AG04449 (cell line): ENCODE measurements around the gene NLGN2.

Experiments
- CTCF ChIA-PET: fragments of 350-600 bp; formaldehyde crosslinking; extraction: SDS; loops from one replicate; lab custom pipeline; 2021; ENCODE audit warnings: antibody characterized with exemption; lab: Yijun Ruan, JAX
- POLR2A ChIA-PET: fragments of 400-600, 350-600 bp; formaldehyde crosslinking; extraction: SDS; loops from one replicate; lab custom pipeline; 2020; ENCODE audit warnings: antibody characterized with exemption, inconsistent platforms; lab: Yijun Ruan, JAX
- DNase-seq: peaks from one replicate; pipeline ENCODE4 v3.0.0-alpha.2; 2010; ENCODE audit warnings: low read depth, low spot score
- H3K4me3 ChIP-seq: 2 replicates; pipeline ENCODE4 v1.5.1; 2011; ENCODE audit warnings: low read depth, mild to moderate bottlenecking, control low read depth, low read length
- TF ChIP-seq, protein P1 (sequence below): IDR thresholded peaks from one replicate; pipeline ENCODE4 v1.5.1; 2011; ENCODE audit warnings: mild to moderate bottlenecking, moderate library complexity, low read length, control low read depth, inconsistent platforms; ENCODE audit not compliant: insufficient read depth; ENCODE audit errors: missing control alignments

The NLGN2 gene

GRCh38 chr17:7468804-7469389 lies 61.3 kb downstream of the NLGN2 start:
- no peak for DNase-seq
- CTCF ChIA-PET = no interaction called here
- no peak overlapping the region for H3K4me3 ChIP-seq
- TF ChIP-seq, protein P1, sequence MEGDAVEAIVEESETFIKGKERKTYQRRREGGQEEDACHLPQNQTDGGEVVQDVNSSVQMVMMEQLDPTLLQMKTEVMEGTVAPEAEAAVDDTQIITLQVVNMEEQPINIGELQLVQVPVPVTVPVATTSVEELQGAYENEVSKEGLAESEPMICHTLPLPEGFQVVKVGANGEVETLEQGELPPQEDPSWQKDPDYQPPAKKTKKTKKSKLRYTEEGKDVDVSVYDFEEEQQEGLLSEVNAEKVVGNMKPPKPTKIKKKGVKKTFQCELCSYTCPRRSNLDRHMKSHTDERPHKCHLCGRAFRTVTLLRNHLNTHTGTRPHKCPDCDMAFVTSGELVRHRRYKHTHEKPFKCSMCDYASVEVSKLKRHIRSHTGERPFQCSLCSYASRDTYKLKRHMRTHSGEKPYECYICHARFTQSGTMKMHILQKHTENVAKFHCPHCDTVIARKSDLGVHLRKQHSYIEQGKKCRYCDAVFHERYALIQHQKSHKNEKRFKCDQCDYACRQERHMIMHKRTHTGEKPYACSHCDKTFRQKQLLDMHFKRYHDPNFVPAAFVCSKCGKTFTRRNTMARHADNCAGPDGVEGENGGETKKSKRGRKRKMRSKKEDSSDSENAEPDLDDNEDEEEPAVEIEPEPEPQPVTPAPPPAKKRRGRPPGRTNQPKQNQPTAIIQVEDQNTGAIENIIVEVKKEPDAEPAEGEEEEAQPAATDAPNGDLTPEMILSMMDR = no peak
- POLR2A ChIA-PET = no interaction called here
